ENCODE results near the gene FGFRL1.

FGFRL1 gene

DNA sequence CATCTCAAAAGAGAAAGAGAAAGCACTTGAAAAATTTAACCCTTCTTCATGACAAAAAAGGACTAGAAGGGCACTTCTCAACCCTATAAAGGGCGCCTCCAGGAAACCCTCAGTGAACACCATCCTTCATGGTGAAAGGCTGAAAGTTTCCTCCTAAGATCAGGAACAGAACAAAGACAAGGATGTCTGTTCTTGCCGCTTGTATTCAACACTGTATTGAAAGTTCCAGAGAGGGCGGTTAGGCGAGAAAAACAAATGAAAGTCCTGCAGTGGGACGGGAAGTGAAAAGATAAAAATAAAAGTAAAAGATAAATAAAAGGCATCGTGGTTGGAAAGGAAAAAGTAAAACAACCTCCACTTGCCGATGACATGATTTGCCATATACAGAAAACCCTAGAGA is 51.0 kb downstream of the FGFRL1 start:
- H3K9ac ChIP-seq (ENCODE audit: low read length): no peak overlapping the region
- no peaks in the 10 kb centered on the region for H3K79me2 ChIP-seq (ENCODE audit: low read length)
- H3K9me3 ChIP-seq (ENCODE audit: insufficient read depth, low read length): no peaks in the 10 kb centered on the region
- H3K4me1 ChIP-seq (ENCODE audit: low read length): no peaks in the 10 kb centered on the region
- H3K4me3 ChIP-seq (ENCODE audit: low read length): no peak overlapping the region
- TF ChIP-seq, protein P1, sequence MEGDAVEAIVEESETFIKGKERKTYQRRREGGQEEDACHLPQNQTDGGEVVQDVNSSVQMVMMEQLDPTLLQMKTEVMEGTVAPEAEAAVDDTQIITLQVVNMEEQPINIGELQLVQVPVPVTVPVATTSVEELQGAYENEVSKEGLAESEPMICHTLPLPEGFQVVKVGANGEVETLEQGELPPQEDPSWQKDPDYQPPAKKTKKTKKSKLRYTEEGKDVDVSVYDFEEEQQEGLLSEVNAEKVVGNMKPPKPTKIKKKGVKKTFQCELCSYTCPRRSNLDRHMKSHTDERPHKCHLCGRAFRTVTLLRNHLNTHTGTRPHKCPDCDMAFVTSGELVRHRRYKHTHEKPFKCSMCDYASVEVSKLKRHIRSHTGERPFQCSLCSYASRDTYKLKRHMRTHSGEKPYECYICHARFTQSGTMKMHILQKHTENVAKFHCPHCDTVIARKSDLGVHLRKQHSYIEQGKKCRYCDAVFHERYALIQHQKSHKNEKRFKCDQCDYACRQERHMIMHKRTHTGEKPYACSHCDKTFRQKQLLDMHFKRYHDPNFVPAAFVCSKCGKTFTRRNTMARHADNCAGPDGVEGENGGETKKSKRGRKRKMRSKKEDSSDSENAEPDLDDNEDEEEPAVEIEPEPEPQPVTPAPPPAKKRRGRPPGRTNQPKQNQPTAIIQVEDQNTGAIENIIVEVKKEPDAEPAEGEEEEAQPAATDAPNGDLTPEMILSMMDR (IDR thresholded peaks at IDR 0.05; ENCODE audit: low read depth, low read length): no peak
- TF ChIP-seq EZH2phosphoT487 (IDR thresholded peaks at IDR 0.05; ENCODE audit: low read depth): no peak
- peaks cover 27% of the 10 kb centered on the region for H3K27me3 ChIP-seq (ENCODE audit: low read depth, low read length)
- no peak overlapping the region for H3K27ac ChIP-seq (ENCODE audit: low read length)
- H2AFZ ChIP-seq (ENCODE audit: low read depth, low read length): no peak overlapping the region
- H3K4me2 ChIP-seq (ENCODE audit: low read length): no peak overlapping the region
- no peaks in the 10 kb centered on the region for H3K36me3 ChIP-seq (replicated peaks; ENCODE audit: low read depth, low read length)
- H4K20me1 ChIP-seq (ENCODE audit: insufficient read depth, low read length): no peaks in the 10 kb centered on the region

- Histone ChIP-seq H3K4me1 (ENCODE audit: low read length) (no peaks in the 10 kb centered on the region), H3K9ac (ENCODE audit: low read length) (no peak overlapping the region), H3K36me3 (replicated peaks; ENCODE audit: low read depth, low read length) (no peaks in the 10 kb centered on the region), H3K27ac (ENCODE audit: low read length) (no peak overlapping the region), H2AFZ (ENCODE audit: low read depth, low read length) (no peak overlapping the region), H4K20me1 (ENCODE audit: insufficient read depth, low read length) (no peaks in the 10 kb centered on the region), H3K79me2 (ENCODE audit: low read length) (no peaks in the 10 kb centered on the region), H3K9me3 (ENCODE audit: insufficient read depth, low read length) (no peaks in the 10 kb centered on the region), H3K4me3 (ENCODE audit: low read length) (no peak overlapping the region), H3K4me2 (ENCODE audit: low read length) (no peak overlapping the region), H3K27me3 (ENCODE audit: low read depth, low read length) (peaks cover 31% of the 10 kb centered on the region)
- no peak for TF ChIP-seq EZH2phosphoT487 (IDR thresholded peaks at IDR 0.05; ENCODE audit: low read depth)
- TF ChIP-seq, protein P1 (IDR thresholded peaks at IDR 0.05; ENCODE audit: low read depth, low read length): no peak
Observed at GRCh38 chr4:1065732-1066131, 54.3 kb downstream of the FGFRL1 start.

GRCh38 chr4:1069394-1069793 is 58.0 kb downstream of the FGFRL1 start:
- Histone ChIP-seq H2AFZ (ENCODE audit: low read depth, low read length) (no peak overlapping the region), H3K27ac (ENCODE audit: low read length) (no peak overlapping the region), H4K20me1 (ENCODE audit: insufficient read depth, low read length) (no peaks in the 10 kb centered on the region), H3K9ac (ENCODE audit: low read length) (no peak overlapping the region), H3K79me2 (ENCODE audit: low read length) (no peaks in the 10 kb centered on the region), H3K4me1 (ENCODE audit: low read length) (no peaks in the 10 kb centered on the region), H3K9me3 (ENCODE audit: insufficient read depth, low read length) (no peaks in the 10 kb centered on the region), H3K36me3 (replicated peaks; ENCODE audit: low read depth, low read length) (no peaks in the 10 kb centered on the region), H3K4me2 (ENCODE audit: low read length) (no peak overlapping the region), H3K27me3 (ENCODE audit: low read depth, low read length) (peaks cover 9% of the 10 kb centered on the region; the same call in 1 of the 2 replicates), H3K4me3 (ENCODE audit: low read length) (no peak overlapping the region)
- no peak for TF ChIP-seq EZH2phosphoT487 (IDR thresholded peaks at IDR 0.05; ENCODE audit: low read depth)
- TF ChIP-seq, protein P1 (IDR thresholded peaks at IDR 0.05; ENCODE audit: low read depth, low read length): no peak

DNA sequence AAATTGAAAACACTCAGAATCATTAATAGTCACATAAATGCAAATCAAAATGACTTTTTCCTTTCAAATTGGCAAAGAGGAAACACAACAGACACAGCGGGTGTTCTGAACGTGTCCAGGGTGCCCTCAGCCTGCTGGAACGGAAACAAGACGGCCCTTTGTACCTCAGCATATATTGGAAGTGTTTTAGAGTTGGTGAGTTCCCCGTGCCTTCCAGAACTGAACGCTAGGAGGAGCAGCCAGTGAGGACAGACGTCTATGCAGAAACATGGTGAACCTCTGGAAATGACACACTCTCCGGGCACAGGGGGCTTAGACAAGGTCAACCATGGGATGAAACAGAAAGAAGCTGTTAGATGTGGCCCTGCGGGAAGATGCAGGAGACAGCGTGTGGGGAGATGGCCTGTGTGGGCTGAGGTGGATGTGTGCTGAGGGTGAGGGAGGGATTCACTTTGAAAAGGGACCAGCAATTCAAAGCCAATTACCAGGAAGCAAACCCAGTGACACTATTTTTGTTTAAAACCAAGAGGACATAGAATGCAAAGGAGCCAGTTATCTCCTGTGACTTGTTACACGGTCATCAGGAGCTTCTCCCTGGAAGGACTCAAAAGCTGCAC is 61.5 kb downstream of the FGFRL1 start:
- TF ChIP-seq, protein P1 (IDR thresholded peaks at IDR 0.05; ENCODE audit: low read depth, low read length): peak; percentile 59
- no peak for TF ChIP-seq EZH2phosphoT487 (IDR thresholded peaks at IDR 0.05; ENCODE audit: low read depth)
- Histone ChIP-seq H4K20me1 (ENCODE audit: insufficient read depth, low read length) (no peaks in the 10 kb centered on the region), H3K27ac (ENCODE audit: low read length) (no peak overlapping the region), H3K36me3 (replicated peaks; ENCODE audit: low read depth, low read length) (no peaks in the 10 kb centered on the region), H3K9ac (ENCODE audit: low read length) (no peak overlapping the region), H2AFZ (ENCODE audit: low read depth, low read length) (no peak overlapping the region), H3K4me1 (ENCODE audit: low read length) (no peaks in the 10 kb centered on the region), H3K9me3 (ENCODE audit: insufficient read depth, low read length) (no peaks in the 10 kb centered on the region), H3K4me2 (ENCODE audit: low read length) (no peak overlapping the region), H3K4me3 (ENCODE audit: low read length) (no peak overlapping the region), H3K27me3 (ENCODE audit: low read depth, low read length) (peaks cover 8% of the 10 kb centered on the region; the same call in 1 of the 2 replicates), H3K79me2 (ENCODE audit: low read length) (no peaks in the 10 kb centered on the region)
